ENCODE results near the gene VSTM5.

VSTM5 gene

DNA sequence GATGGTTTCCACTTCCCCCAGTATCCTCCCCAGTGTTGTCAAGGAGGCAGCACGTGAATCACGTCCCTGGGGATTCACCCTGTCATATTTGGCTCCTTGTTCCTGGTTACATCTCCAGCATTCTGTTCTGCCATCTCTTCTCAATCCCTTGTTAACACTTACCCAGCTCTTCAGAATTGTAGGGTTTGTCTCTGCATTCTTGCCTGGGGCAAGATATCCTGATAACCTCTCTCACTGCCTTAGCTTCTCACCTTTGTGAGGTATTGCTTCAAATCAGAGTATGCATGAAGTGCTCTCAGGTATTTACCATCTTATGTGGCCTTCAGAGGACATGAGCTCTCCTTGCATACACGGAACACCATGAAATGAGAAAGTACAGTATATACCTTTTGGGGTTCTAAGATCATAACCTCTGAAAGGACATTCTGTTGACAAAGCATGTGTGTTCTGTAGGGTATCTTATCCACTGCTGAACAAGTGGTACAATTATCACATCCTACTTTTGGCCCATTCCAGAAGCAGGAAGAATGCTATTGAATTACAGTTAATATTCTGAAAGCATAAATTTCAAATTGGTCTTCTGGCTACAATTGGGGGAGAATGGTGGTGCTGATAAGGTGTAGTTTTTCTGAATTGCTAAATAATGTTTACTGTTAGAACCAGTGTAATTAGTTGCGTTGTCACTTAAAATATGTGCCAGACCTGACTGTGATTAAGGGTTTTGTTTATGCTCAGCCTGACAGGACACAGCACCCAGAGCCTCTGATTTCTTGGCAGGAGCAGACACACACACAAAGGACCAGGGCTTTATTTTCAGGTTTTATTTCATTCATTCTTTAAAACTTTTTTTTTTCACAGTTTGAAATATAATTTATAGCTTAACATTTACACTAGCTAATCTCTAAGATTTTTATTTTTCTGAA is 32.7 kb downstream of the VSTM5 start:
- no peak for DNase-seq (ENCODE audit: low spot score)
- TF ChIP-seq, protein P1, sequence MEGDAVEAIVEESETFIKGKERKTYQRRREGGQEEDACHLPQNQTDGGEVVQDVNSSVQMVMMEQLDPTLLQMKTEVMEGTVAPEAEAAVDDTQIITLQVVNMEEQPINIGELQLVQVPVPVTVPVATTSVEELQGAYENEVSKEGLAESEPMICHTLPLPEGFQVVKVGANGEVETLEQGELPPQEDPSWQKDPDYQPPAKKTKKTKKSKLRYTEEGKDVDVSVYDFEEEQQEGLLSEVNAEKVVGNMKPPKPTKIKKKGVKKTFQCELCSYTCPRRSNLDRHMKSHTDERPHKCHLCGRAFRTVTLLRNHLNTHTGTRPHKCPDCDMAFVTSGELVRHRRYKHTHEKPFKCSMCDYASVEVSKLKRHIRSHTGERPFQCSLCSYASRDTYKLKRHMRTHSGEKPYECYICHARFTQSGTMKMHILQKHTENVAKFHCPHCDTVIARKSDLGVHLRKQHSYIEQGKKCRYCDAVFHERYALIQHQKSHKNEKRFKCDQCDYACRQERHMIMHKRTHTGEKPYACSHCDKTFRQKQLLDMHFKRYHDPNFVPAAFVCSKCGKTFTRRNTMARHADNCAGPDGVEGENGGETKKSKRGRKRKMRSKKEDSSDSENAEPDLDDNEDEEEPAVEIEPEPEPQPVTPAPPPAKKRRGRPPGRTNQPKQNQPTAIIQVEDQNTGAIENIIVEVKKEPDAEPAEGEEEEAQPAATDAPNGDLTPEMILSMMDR (IDR thresholded peaks at IDR 0.05; ENCODE audit: extremely low read depth, missing control alignments): no peak

DNA sequence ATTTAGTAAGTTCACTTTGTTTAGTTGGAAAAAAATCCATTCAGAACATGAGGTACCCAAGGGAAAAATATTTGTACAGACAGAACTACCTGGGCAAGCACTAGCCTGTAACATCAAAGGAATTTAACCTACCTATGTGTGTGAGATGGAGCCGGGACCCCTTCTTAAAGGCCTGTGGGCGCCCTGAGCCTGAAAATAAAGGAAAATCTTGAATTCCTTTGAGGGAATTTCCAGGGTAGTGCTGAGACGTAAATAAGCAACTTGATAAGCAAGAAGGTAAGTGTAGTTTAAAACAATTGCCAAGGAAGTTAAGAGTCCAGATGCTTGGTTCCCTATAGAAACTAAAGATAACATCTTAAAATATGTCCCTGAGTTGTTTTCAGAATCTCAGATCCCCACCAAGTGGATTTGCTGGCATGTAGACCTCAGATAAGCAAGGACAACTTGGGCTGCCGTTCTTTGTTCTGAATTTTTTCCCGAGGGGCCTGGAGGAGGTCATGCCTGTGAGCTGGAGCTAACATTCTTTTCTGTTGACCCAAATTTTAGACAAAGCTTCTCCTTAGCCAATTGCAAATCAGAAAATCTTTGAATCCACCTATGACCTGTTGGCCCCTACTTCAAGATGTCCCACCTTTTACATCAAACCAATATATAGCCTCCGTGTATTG is 35.3 kb downstream of the VSTM5 start:
- TF ChIP-seq, protein P1 (IDR thresholded peaks at IDR 0.05; ENCODE audit: extremely low read depth, missing control alignments): no peak
- no peak for DNase-seq (ENCODE audit: low spot score)

DNA sequence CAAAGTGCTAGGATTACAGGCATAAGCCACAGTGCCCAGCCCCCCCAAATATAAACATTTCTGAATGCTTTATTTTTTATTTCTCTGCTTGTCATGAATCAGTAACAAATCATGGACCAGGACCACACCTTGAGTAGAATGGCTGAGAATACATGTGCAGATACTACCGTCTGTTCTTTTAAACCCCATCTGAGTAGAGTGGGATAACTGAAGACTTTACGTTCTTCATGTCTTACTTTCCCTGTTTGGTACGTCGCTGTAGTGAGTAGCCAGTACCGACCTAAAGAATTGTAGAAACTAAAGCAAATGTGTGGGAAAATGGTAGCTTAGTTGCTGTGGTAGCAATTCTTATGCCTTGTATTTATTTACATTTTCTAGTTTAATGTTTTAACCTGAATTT is 36.4 kb downstream of the VSTM5 start:
- TF ChIP-seq, protein P1 (IDR thresholded peaks at IDR 0.05; ENCODE audit: extremely low read depth, missing control alignments): no peak
- no peak for DNase-seq (ENCODE audit: low spot score)

DNA sequence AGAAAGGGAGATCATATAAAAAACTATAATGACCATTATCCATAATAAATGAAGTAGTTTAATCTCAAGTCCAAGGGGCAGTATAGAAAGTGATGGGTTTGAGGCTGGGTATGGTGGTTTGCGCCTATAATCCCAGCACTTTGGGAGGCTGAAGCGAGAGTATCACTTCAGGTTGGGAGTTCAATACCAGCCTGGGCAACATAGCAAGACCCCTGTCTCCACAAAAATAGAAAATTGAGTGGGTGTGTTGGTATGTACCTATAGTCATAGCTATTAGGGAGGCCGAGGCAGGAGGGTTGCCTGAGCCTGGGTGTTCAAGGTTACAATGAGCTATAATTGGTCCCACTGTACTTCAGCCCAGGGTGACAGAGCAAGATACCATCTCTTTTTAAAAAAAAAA is 42.4 kb downstream of the VSTM5 start:
- DNase-seq (ENCODE audit: low spot score): no peak
- TF ChIP-seq, protein P1 (IDR thresholded peaks at IDR 0.05; ENCODE audit: extremely low read depth, missing control alignments): no peak

DNA sequence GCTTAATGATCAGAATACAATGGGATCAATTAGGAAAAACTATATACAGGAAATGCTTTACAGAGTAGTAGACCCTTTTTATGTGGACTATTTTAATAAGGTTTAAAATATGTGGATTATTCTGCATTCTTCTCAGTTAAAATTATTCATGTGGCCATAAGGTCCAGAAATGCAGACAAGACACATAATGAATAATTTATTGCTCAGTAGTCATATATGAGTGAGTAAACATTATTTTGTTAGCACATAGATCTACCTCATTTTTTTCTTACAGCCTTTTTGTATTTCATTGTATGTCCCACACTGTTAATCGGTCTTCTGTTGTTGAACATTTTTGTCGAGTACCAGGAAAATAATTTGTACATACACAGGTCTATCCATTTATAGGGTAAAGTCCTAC is 45.5 kb downstream of the VSTM5 start:
- DNase-seq (ENCODE audit: low spot score): no peak
- TF ChIP-seq, protein P1 (IDR thresholded peaks at IDR 0.05; ENCODE audit: extremely low read depth, missing control alignments): no peak

DNA sequence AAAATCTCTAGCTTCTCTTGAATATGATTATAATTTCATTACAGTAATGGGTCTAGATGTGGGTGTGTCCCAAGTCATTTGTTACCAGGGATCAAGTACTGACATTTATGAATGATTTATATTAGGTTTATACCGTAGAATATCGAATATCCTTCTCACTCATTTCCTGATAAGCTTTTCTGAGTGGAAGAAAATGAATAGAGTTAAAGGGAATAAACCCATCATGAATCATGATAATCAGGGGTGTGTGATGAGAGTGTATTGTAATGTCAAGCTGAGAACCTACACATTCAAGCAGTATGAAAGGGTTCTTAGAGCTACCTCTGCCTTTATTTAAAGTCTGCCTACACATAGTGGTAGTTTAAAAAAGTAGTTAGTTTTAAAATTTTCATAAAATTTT is 49.1 kb downstream of the VSTM5 start:
- TF ChIP-seq, protein P1 (IDR thresholded peaks at IDR 0.05; ENCODE audit: extremely low read depth, missing control alignments): no peak
- DNase-seq (ENCODE audit: low spot score): no peak

Data from GM20000 (cell line).